ENCODE results near the gene SIGLEC15.

SIGLEC15 gene

DNA sequence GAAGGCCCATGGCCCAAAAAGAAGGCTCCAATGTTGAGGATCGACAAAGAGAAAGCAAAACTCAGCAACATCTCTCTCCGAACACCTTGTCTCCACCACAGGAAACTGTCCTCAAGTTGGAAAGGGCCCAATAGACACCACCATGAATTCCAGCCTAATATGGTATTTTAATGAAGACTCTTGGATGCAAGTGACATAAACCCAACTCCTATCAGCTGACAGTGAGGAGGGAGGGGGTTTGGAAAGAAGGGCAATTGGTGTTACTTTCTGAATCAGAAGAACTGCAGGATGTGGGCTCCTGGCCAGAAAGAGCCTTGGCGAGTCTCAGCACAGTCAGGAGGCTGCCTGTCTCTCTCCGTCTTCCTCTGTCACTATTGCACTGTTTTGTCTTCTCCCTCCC, 40.3 kb upstream of the SIGLEC15 start:
- Histone ChIP-seq H3K4me2 (ENCODE audit: low read depth, low read length, poor library complexity, severe bottlenecking) (no peak overlapping the region), H3K36me3 (ENCODE audit: low read length) (no peaks in the 10 kb centered on the region), H3K9ac (ENCODE audit: low read length) (no peak overlapping the region), H3K27me3 (ENCODE audit: low read length) (no peaks in the 10 kb centered on the region), H2AFZ (ENCODE audit: low read depth, low read length, severe bottlenecking) (no peak overlapping the region), H3K9me3 (ENCODE audit: insufficient read depth, low read length) (no peaks in the 10 kb centered on the region), H3K79me2 (ENCODE audit: insufficient read depth, low read length) (no peaks in the 10 kb centered on the region), H4K20me1 (ENCODE audit: low read depth, low read length) (no peaks in the 10 kb centered on the region; the same call in 1 of the 2 replicates), H3K27ac (ENCODE audit: low read depth, low read length) (no peak overlapping the region), H3F3A (ENCODE audit: insufficient read depth) (no peaks in the 10 kb centered on the region), H3K9me2 (replicated peaks; ENCODE audit: insufficient read depth, low read length) (no peaks in the 10 kb centered on the region), H3K4me3 (ENCODE audit: insufficient read depth, low read length, poor library complexity, severe bottlenecking) (no peak overlapping the region)
- TF ChIP-seq, protein P1, sequence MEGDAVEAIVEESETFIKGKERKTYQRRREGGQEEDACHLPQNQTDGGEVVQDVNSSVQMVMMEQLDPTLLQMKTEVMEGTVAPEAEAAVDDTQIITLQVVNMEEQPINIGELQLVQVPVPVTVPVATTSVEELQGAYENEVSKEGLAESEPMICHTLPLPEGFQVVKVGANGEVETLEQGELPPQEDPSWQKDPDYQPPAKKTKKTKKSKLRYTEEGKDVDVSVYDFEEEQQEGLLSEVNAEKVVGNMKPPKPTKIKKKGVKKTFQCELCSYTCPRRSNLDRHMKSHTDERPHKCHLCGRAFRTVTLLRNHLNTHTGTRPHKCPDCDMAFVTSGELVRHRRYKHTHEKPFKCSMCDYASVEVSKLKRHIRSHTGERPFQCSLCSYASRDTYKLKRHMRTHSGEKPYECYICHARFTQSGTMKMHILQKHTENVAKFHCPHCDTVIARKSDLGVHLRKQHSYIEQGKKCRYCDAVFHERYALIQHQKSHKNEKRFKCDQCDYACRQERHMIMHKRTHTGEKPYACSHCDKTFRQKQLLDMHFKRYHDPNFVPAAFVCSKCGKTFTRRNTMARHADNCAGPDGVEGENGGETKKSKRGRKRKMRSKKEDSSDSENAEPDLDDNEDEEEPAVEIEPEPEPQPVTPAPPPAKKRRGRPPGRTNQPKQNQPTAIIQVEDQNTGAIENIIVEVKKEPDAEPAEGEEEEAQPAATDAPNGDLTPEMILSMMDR (IDR thresholded peaks at IDR 0.05; ENCODE audit: insufficient read depth, low read length, poor library complexity, severe bottlenecking) = no peak
- no peak for TF ChIP-seq EZH2phosphoT487 (conservative IDR thresholded peaks at IDR 0.05; ENCODE audit: low read length)

- Histone ChIP-seq H4K20me1 (ENCODE audit: low read depth, low read length) (no peaks in the 10 kb centered on the region; the same call in 1 of the 2 replicates), H3K79me2 (ENCODE audit: insufficient read depth, low read length) (no peaks in the 10 kb centered on the region), H3K9me3 (ENCODE audit: insufficient read depth, low read length) (no peaks in the 10 kb centered on the region), H3K9me2 (replicated peaks; ENCODE audit: insufficient read depth, low read length) (no peaks in the 10 kb centered on the region), H3K27me3 (ENCODE audit: low read length) (no peaks in the 10 kb centered on the region), H3K36me3 (ENCODE audit: low read length) (no peaks in the 10 kb centered on the region), H3K4me3 (ENCODE audit: insufficient read depth, low read length, poor library complexity, severe bottlenecking) (no peak overlapping the region), H2AFZ (ENCODE audit: low read depth, low read length, severe bottlenecking) (no peak overlapping the region), H3K4me2 (ENCODE audit: low read depth, low read length, poor library complexity, severe bottlenecking) (no peak overlapping the region), H3K27ac (ENCODE audit: low read depth, low read length) (no peak overlapping the region), H3F3A (ENCODE audit: insufficient read depth) (no peaks in the 10 kb centered on the region), H3K9ac (ENCODE audit: low read length) (no peak overlapping the region)
- TF ChIP-seq, protein P1 (IDR thresholded peaks at IDR 0.05; ENCODE audit: insufficient read depth, low read length, poor library complexity, severe bottlenecking) = no peak
- TF ChIP-seq EZH2phosphoT487 (conservative IDR thresholded peaks at IDR 0.05; ENCODE audit: low read length) = no peak
These were observed 38.5 kb upstream of the SIGLEC15 start for GRCh38 chr18:45786941-45787340.

- no peaks in the 10 kb centered on the region for H3K9me3 ChIP-seq (ENCODE audit: insufficient read depth, low read length)
- H3F3A ChIP-seq (ENCODE audit: insufficient read depth) = no peaks in the 10 kb centered on the region
- H4K20me1 ChIP-seq (ENCODE audit: low read depth, low read length) = no peaks in the 10 kb centered on the region; the same call in 1 of the 2 replicates
- H3K79me2 ChIP-seq (ENCODE audit: insufficient read depth, low read length) = no peaks in the 10 kb centered on the region
- H3K9ac ChIP-seq (ENCODE audit: low read length) = no peak overlapping the region
- no peak overlapping the region for H3K4me3 ChIP-seq (ENCODE audit: insufficient read depth, low read length, poor library complexity, severe bottlenecking)
- H2AFZ ChIP-seq (ENCODE audit: low read depth, low read length, severe bottlenecking) = no peak overlapping the region
- TF ChIP-seq, protein P1 (IDR thresholded peaks at IDR 0.05; ENCODE audit: insufficient read depth, low read length, poor library complexity, severe bottlenecking) = no peak
- no peak for TF ChIP-seq EZH2phosphoT487 (conservative IDR thresholded peaks at IDR 0.05; ENCODE audit: low read length)
- H3K4me2 ChIP-seq (ENCODE audit: low read depth, low read length, poor library complexity, severe bottlenecking) = no peak overlapping the region
- no peaks in the 10 kb centered on the region for H3K27me3 ChIP-seq (ENCODE audit: low read length)
- no peaks in the 10 kb centered on the region for H3K36me3 ChIP-seq (ENCODE audit: low read length)
- no peak overlapping the region for H3K27ac ChIP-seq (ENCODE audit: low read depth, low read length)
- no peaks in the 10 kb centered on the region for H3K9me2 ChIP-seq (replicated peaks; ENCODE audit: insufficient read depth, low read length)
These were observed 38.1 kb upstream of the SIGLEC15 start for GRCh38 chr18:45787346-45787745.

Measured in SU-DHL-6 (cell line).